H9 (cell line): ENCODE results near the gene KHK. TPM values are rescaled to one million over a fixed set of nuclear protein-coding genes. Genes with fewer than 3 reads are reported as not detected.

Source experiments
- DNase-seq: peaks from one replicate; pipeline ENCODE4 v3.0.0-alpha.2; 2017
- H2AFZ ChIP-seq: one replicate; pipeline ENCODE4 v1.6.1; 2013; ENCODE audit warnings: mild to moderate bottlenecking, low read length, control low read depth, moderate library complexity
- H2AK5ac ChIP-seq: 2 replicates; pipeline ENCODE4 v1.6.1; 2013; ENCODE audit warnings: low read length, control low read depth, mixed read lengths; ENCODE audit not compliant: insufficient read length
- H2BK120ac ChIP-seq: one replicate; pipeline ENCODE4 v1.6.1; 2013; ENCODE audit warnings: low read depth, mild to moderate bottlenecking, low read length, control low read depth, inconsistent platforms; ENCODE audit not compliant: poor library complexity, severe bottlenecking
- H2BK12ac ChIP-seq: 2 replicates; pipeline ENCODE4 v1.6.1; 2013; ENCODE audit warnings: low read length, control low read depth, mixed read lengths, low read depth; ENCODE audit not compliant: insufficient read length
- H2BK15ac ChIP-seq: 2 replicates; pipeline ENCODE4 v1.6.1; 2013; ENCODE audit warnings: low read depth, low read length, control low read depth
- H2BK20ac ChIP-seq: one replicate; pipeline ENCODE4 v1.6.1; 2013; ENCODE audit warnings: low read depth, mild to moderate bottlenecking, low read length, control low read depth, inconsistent platforms; ENCODE audit not compliant: poor library complexity, severe bottlenecking
- H2BK5ac ChIP-seq: 2 replicates; pipeline ENCODE4 v1.6.1; 2013; ENCODE audit warnings: low read length, control low read depth, mixed read lengths; ENCODE audit not compliant: insufficient read length
- H3K14ac ChIP-seq: 2 replicates; pipeline ENCODE4 v1.6.1; 2013; ENCODE audit warnings: low read length, control low read depth; ENCODE audit not compliant: insufficient read depth
- H3K18ac ChIP-seq: 2 replicates; pipeline ENCODE4 v1.6.1; 2013; ENCODE audit warnings: low read depth, mild to moderate bottlenecking, mixed read lengths, low read length, control low read depth; ENCODE audit not compliant: insufficient read length
- H3K23ac ChIP-seq: 2 replicates; pipeline ENCODE4 v1.6.1; 2013; ENCODE audit warnings: low read length, control low read depth, mixed read lengths, low read depth; ENCODE audit not compliant: insufficient read length
- H3K23me2 ChIP-seq: 2 replicates; pipeline ENCODE4 v1.6.1; 2013; ENCODE audit warnings: low read depth, mild to moderate bottlenecking, mixed read lengths, low read length, control low read depth; ENCODE audit not compliant: insufficient read length, poor library complexity, severe bottlenecking
- H3K27ac ChIP-seq: 2 replicates; pipeline ENCODE4 v1.5.1; 2013; ENCODE audit warnings: low read length, control low read depth, mixed read lengths, low read depth; ENCODE audit not compliant: insufficient read length
- H3K27me3 ChIP-seq: 2 replicates; pipeline ENCODE4 v1.6.1; 2013; ENCODE audit warnings: low read length, control low read depth, inconsistent platforms; ENCODE audit not compliant: insufficient read depth
- H3K4ac ChIP-seq: 2 replicates; pipeline ENCODE4 v1.6.1; 2013; ENCODE audit warnings: low read depth, mild to moderate bottlenecking, control low read depth, inconsistent platforms, low read length, moderate library complexity
- H3K4me1 ChIP-seq: 2 replicates; pipeline ENCODE4 v1.6.1; 2013; ENCODE audit warnings: low read length, control low read depth, inconsistent platforms; ENCODE audit not compliant: insufficient read depth
- H3K4me2 ChIP-seq: 2 replicates; pipeline ENCODE4 v1.6.1; 2013; ENCODE audit warnings: low read length, control low read depth, mixed read lengths; ENCODE audit not compliant: insufficient read length, insufficient read depth
- H3K56ac ChIP-seq: 2 replicates; pipeline ENCODE4 v1.6.1; 2013; ENCODE audit warnings: low read depth, mild to moderate bottlenecking, mixed read lengths, low read length, control low read depth; ENCODE audit not compliant: insufficient read length
- H3K79me1 ChIP-seq: 2 replicates; pipeline ENCODE4 v1.6.1; 2013; ENCODE audit warnings: low read depth, mild to moderate bottlenecking, moderate library complexity, low read length, control low read depth, inconsistent platforms; ENCODE audit not compliant: insufficient read depth, poor library complexity, severe bottlenecking
- H3K79me2 ChIP-seq: 2 replicates; pipeline ENCODE4 v1.6.1; 2013; ENCODE audit warnings: low read length, control low read depth, inconsistent platforms; ENCODE audit not compliant: insufficient read depth
- H3K9ac ChIP-seq: 2 replicates; pipeline ENCODE4 v1.6.1; 2013; ENCODE audit warnings: low read length, control low read depth, mixed read lengths; ENCODE audit not compliant: insufficient read length; ENCODE audit errors: extremely low read depth
- H3K9me3 ChIP-seq: one replicate; pipeline ENCODE4 v1.6.1; 2013; ENCODE audit warnings: low read depth, low read length, inconsistent platforms; ENCODE audit not compliant: control insufficient read depth
- H3T11ph ChIP-seq: one replicate; pipeline ENCODE4 v1.6.1; 2013; ENCODE audit warnings: mild to moderate bottlenecking, low read length, control low read depth, inconsistent platforms
- H4K20me1 ChIP-seq: one replicate; pipeline ENCODE4 v1.6.1; 2013; ENCODE audit not compliant: control insufficient read depth, insufficient read length, insufficient read depth
- H4K5ac ChIP-seq: 2 replicates; pipeline ENCODE4 v1.6.1; 2013; ENCODE audit warnings: low read depth, mild to moderate bottlenecking, mixed read lengths, low read length, control low read depth; ENCODE audit not compliant: insufficient read length
- H4K8ac ChIP-seq: replicated peaks from 2 replicates; pipeline ENCODE4 v1.6.1; 2013; ENCODE audit warnings: low read length, control low read depth, mixed read lengths, low read depth; ENCODE audit not compliant: insufficient read length
- H4K91ac ChIP-seq: 2 replicates; pipeline ENCODE4 v1.6.1; 2013; ENCODE audit warnings: low read depth, mild to moderate bottlenecking, moderate library complexity, mixed read lengths, low read length, control low read depth; ENCODE audit not compliant: insufficient read length
- H3K27ac Mint-ChIP-seq, 3 experiments: 2 replicates in 2 of 3; 3 replicates in 1 of 3; pipeline ENCODE4 v1.8.0; 2020 to 2021; ENCODE audit warnings: mixed read lengths in 3 of 3, mild to moderate bottlenecking in 1 of 3, moderate library complexity in 1 of 3
- H3K27me3 Mint-ChIP-seq: 2 replicates; pipeline ENCODE4 v1.8.0; 2021; ENCODE audit warnings: low read depth, mild to moderate bottlenecking, moderate library complexity, mixed read lengths
- H3K36me3 Mint-ChIP-seq, 3 experiments: 2 replicates in 2 of 3; 3 replicates in 1 of 3; pipeline ENCODE4 v1.8.0; 2020 to 2021; ENCODE audit warnings: low read depth in 3 of 3, mixed read lengths in 3 of 3; ENCODE audit not compliant: insufficient read depth in 1 of 3
- H3K4me1 Mint-ChIP-seq, 2 experiments: 2 replicates each; pipeline ENCODE4 v1.8.0; 2020; ENCODE audit warnings: mixed read lengths in 2 of 2
- H3K4me3 Mint-ChIP-seq, 2 experiments: 2 replicates in 1 of 2; 3 replicates in 1 of 2; pipeline ENCODE4 v1.8.0; 2020 to 2021; ENCODE audit warnings: mild to moderate bottlenecking in 2 of 2, mixed read lengths in 2 of 2, moderate library complexity in 1 of 2
- H3K9me3 Mint-ChIP-seq, 2 experiments: 2 replicates in 1 of 2; 3 replicates in 1 of 2; pipeline ENCODE4 v1.8.0; 2020; ENCODE audit warnings: mild to moderate bottlenecking in 2 of 2, mixed read lengths in 2 of 2, moderate library complexity in 1 of 2
- CTCF ChIP-seq: fragments of 200-600 bp; sonication (generic); conservative IDR thresholded peaks from 3 replicates; pipeline ENCODE4 v1.8.0; 2021; ENCODE audit warnings: antibody characterized with exemption, mild to moderate bottlenecking
- WGBS: extraction: QIAGEN DNeasy Blood & Tissue Kit; methylation state at CpG from one replicate; pipeline ENCODE4 v1.1.7; 2013; ENCODE audit warnings: missing lambda C conversion rate, low lambda C conversion rate, mixed read lengths; ENCODE audit not compliant: insufficient read length; ENCODE audit errors: extremely low coverage; 5-methylcytosine and 5-hydroxymethylcytosine counted together
- total RNA-seq: library from RNA; stranded (reverse); gene quantifications from 2 replicates; pipeline ENCODE4 v1.2.1, GENCODE V29; 2021

The KHK gene
- total RNA-seq, 1 experiment from 2014 or later: 12.1 TPM

GRCh38 chr2:27134781-27135477 lies 48.4 kb downstream of the KHK start:
- Mint-ChIP-seq H3K27me3 (peaks cover 10% of the 10 kb centered on the region), H3K4me3 (peak overlapping the region; percentile 90 to 96), H3K4me1 (peaks cover 10 to 11% of the 10 kb centered on the region in 2 experiments), H3K27ac (peak overlapping the region in 2 of 3 experiments; percentile 76 to 85; a peak in 3 of 7 replicates), H3K36me3 (peaks cover 9 to 33% (median 32%) of the 10 kb centered on the region in 3 experiments), H3K9me3 (no peaks in the 10 kb centered on the region)
- H3K9me3 ChIP-seq: no peaks in the 10 kb centered on the region
- no peak overlapping the region for H2BK12ac ChIP-seq
- H3K18ac ChIP-seq: peak overlapping the region; percentile 34
- no CpG with 5 or more reads among the region's 33 CpGs for WGBS
- H3K56ac ChIP-seq: no peak overlapping the region
- H3K4me1 ChIP-seq: no peaks in the 10 kb centered on the region
- H2BK15ac ChIP-seq: no peak overlapping the region
- peak overlapping the region; percentile 86 for H2BK120ac ChIP-seq
- H3K27ac ChIP-seq: no peak overlapping the region
- no peak overlapping the region for H3K14ac ChIP-seq
- H2BK5ac ChIP-seq: no peak overlapping the region
- H3K23ac ChIP-seq: no peak overlapping the region
- H3K4ac ChIP-seq: no peak overlapping the region
- DNase-seq: no peak
- H4K5ac ChIP-seq: peak overlapping the region; percentile 12
- H4K91ac ChIP-seq: no peak overlapping the region
- peaks cover 2% of the 10 kb centered on the region; the same call in 1 of the 2 replicates for H3K79me2 ChIP-seq
- H3K23me2 ChIP-seq: no peaks in the 10 kb centered on the region
- no peaks in the 10 kb centered on the region for H3K27me3 ChIP-seq
- H3K9ac ChIP-seq: no peak overlapping the region
- TF ChIP-seq CTCF: no peak
- no peak overlapping the region for H2BK20ac ChIP-seq
- peaks cover 4% of the 10 kb centered on the region for H3K79me1 ChIP-seq
- no peak overlapping the region for H4K8ac ChIP-seq
- no peak overlapping the region for H2AK5ac ChIP-seq
- H3K4me2 ChIP-seq: no peak overlapping the region
- H3T11ph ChIP-seq: no peak overlapping the region
- no peaks in the 10 kb centered on the region for H4K20me1 ChIP-seq
- no peak overlapping the region for H2AFZ ChIP-seq
